Osteocyte (in vitro differentiated cells): ENCODE data around the gene C6orf120. TPM values are rescaled to one million over a fixed set of nuclear protein-coding genes. Genes with fewer than 3 reads are reported as not detected.

ENCODE experiments used
- DNase-seq: peaks from one replicate; pipeline ENCODE4 v3.0.0; 2021; ENCODE audit warnings: mixed read lengths; ENCODE audit not compliant: unreplicated experiment; ENCODE audit errors: extremely low spot score
- H3K27ac Mint-ChIP-seq: one replicate; pipeline ENCODE4 v1.8.0; 2021; ENCODE audit warnings: mild to moderate bottlenecking, mixed read lengths; ENCODE audit not compliant: unreplicated experiment
- H3K27me3 Mint-ChIP-seq: one replicate; pipeline ENCODE4 v1.8.0; 2021; ENCODE audit warnings: mixed read lengths; ENCODE audit not compliant: unreplicated experiment
- H3K36me3 Mint-ChIP-seq: one replicate; pipeline ENCODE4 v1.8.0; 2021; ENCODE audit warnings: mixed read lengths; ENCODE audit not compliant: unreplicated experiment
- H3K4me1 Mint-ChIP-seq: one replicate; pipeline ENCODE4 v1.8.0; 2021; ENCODE audit warnings: mixed read lengths; ENCODE audit not compliant: unreplicated experiment
- H3K4me3 Mint-ChIP-seq: one replicate; pipeline ENCODE4 v1.8.0; 2021; ENCODE audit warnings: mild to moderate bottlenecking, moderate library complexity, mixed read lengths; ENCODE audit not compliant: unreplicated experiment
- H3K9me3 Mint-ChIP-seq: one replicate; pipeline ENCODE4 v1.8.0; 2021; ENCODE audit warnings: mixed read lengths; ENCODE audit not compliant: unreplicated experiment
- total RNA-seq: library from RNA; stranded (reverse); gene quantifications from 2 replicates; pipeline ENCODE4 v1.2.1, GENCODE V29; 2021
- TF ChIP-seq, protein P1 (sequence below): fragments of 200-600 bp; sonication (generic); IDR thresholded peaks from 2 replicates; pipeline ENCODE4 v1.5.0; 2021; ENCODE audit warnings: antibody characterized with exemption, mild to moderate bottlenecking, moderate library complexity

The C6orf120 gene
- total RNA-seq, 1 donor from 2014 or later: 33.1 TPM

DNA sequence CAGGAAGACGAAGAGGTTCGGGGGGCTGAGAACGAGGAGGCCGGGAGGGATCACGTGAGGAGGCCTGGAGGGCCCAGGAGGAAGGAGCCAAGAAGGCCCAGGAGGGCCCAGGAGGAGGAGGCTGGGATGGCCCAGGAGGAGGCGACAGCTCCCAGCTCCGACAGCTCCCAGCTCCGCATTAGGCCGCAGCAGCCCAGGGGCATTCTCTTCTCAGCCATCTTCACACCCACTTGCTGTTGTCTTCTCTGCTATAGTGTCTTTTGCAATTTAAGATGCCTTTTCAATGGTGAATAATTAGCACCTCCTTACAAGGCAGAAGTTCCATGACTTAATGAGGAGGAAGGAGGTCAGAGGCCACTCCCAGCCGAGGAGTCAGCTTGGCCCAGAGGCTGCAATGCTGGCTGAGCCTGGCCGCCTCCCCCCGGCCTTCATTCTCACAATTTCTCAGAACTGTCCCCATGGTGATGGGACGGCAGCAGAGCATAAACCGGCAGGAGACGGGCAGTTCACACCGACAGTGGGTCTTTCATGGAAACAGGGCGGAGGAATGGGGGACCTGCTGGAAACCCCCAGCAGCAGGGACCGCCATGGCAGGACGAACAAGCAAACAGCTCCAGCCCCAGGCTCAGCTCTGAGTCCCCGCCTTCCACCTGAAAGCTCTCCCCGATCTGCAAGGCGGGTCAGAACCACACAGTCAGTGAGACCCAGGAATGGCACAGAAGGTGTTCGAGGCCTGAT is 45.2 kb upstream of the C6orf120 start:
- no peak overlapping the region for H3K4me3 Mint-ChIP-seq
- no peaks in the 10 kb centered on the region for H3K27me3 Mint-ChIP-seq
- peaks cover 7% of the 10 kb centered on the region for H3K4me1 Mint-ChIP-seq
- peak; percentile 82 for DNase-seq
- H3K27ac Mint-ChIP-seq: no peak overlapping the region
- TF ChIP-seq, protein P1, sequence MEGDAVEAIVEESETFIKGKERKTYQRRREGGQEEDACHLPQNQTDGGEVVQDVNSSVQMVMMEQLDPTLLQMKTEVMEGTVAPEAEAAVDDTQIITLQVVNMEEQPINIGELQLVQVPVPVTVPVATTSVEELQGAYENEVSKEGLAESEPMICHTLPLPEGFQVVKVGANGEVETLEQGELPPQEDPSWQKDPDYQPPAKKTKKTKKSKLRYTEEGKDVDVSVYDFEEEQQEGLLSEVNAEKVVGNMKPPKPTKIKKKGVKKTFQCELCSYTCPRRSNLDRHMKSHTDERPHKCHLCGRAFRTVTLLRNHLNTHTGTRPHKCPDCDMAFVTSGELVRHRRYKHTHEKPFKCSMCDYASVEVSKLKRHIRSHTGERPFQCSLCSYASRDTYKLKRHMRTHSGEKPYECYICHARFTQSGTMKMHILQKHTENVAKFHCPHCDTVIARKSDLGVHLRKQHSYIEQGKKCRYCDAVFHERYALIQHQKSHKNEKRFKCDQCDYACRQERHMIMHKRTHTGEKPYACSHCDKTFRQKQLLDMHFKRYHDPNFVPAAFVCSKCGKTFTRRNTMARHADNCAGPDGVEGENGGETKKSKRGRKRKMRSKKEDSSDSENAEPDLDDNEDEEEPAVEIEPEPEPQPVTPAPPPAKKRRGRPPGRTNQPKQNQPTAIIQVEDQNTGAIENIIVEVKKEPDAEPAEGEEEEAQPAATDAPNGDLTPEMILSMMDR: no peak
- peaks cover 11% of the 10 kb centered on the region for H3K36me3 Mint-ChIP-seq
- no peaks in the 10 kb centered on the region for H3K9me3 Mint-ChIP-seq

DNA sequence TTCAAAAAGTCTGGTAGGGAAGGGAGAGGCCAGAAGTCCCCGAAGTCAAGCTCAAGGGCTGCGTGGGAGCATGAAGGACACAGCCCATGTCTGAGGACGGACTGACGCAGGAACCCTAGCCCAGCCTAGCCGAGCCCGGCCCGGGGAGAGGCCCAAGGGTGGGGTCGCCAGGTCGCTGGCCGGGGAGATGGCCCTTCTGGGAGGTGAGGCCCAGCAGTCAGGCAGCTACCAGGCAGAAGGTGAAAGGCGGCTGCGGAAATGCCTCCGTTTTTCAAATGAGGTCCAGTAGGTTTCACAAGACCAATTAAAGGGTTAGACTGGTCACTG is 44.7 kb upstream of the C6orf120 start:
- peak; percentile 83 for DNase-seq
- H3K27ac Mint-ChIP-seq: no peak overlapping the region
- H3K4me1 Mint-ChIP-seq: peaks cover 7% of the 10 kb centered on the region
- no peak overlapping the region for H3K4me3 Mint-ChIP-seq
- H3K9me3 Mint-ChIP-seq: no peaks in the 10 kb centered on the region
- TF ChIP-seq, protein P1: no peak
- H3K27me3 Mint-ChIP-seq: no peaks in the 10 kb centered on the region
- peaks cover 13% of the 10 kb centered on the region for H3K36me3 Mint-ChIP-seq

DNA sequence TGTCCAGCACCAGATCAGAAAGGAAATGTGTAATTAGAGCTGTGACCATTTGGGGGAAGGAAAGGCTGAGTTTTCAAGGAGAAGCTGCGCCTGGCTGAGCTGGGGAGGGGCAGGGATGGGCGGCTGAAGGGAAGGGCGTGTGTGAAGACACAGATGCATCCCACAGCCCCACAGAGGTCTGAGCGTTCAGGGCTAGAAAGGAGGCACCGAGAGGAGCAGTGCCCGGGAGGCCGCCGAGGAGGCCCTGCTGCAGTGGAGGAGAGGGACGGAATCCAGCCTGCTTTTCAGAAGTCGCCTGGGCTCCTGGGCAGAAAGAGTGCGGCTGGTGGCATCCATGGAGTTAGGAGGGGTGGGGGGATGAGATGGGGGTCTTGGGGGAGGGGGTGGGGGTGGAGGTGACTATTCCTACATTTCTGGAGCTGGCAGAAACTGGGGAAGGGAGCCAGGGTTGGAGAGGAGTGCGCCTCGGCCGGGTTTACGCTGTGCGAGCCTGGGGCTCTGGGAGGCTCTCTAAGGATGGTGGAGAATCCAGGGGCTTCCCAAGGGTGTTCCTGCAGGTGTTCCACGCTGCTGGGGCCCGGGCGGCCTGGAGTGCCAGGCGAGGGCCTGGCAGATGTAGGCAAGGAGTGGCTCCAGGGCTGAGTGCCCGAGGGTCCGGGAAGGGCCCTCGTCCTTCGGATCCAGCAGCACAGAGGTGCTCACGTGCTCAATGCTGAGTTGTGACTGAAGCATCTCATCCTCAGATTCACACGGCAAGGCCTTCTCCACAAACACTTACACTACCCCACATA is 41.9 kb upstream of the C6orf120 start:
- Mint-ChIP-seq H3K4me1 (peaks cover 6% of the 10 kb centered on the region), H3K4me3 (no peak overlapping the region), H3K9me3 (no peaks in the 10 kb centered on the region), H3K27ac (no peak overlapping the region), H3K36me3 (peaks cover 28% of the 10 kb centered on the region), H3K27me3 (no peaks in the 10 kb centered on the region)
- DNase-seq: peak; percentile 82
- TF ChIP-seq, protein P1: no peak

DNA sequence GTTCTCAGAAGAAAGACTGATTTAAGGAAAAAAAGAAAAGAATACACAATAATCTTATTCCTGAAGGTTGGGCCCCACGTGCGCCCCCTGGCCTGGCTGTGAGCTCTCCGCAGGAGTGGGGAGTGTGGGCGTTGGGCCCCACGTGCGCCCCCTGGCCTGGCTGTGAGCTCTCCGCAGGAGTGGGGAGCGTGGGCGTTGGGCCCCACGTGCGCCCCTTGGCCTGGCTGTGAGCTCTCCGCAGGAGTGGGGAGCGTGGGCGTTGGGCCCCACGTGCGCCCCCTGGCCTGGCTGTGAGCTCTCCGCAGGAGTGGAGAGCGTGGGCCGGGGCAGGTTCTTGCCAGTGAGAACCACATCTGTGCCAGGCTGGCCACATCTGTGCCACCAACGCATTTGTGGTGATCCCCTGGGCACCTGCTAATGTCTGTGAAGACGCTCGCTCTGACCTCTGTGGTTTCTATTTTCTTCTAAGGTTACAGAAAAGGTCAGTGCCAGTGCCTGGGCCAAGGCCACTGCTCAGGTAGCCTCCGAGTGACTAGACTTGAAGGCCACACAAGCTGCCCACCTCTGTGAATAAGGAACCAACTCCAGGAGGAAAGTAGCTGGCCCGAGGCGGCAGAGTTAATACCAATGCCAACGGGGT is 41.1 kb upstream of the C6orf120 start:
- no peaks in the 10 kb centered on the region for H3K9me3 Mint-ChIP-seq
- no peak overlapping the region for H3K4me3 Mint-ChIP-seq
- no peaks in the 10 kb centered on the region for H3K27me3 Mint-ChIP-seq
- H3K27ac Mint-ChIP-seq: no peak overlapping the region
- H3K36me3 Mint-ChIP-seq: peaks cover 28% of the 10 kb centered on the region
- TF ChIP-seq, protein P1: no peak
- no peaks in the 10 kb centered on the region for H3K4me1 Mint-ChIP-seq
- peak; percentile 86 for DNase-seq

DNA sequence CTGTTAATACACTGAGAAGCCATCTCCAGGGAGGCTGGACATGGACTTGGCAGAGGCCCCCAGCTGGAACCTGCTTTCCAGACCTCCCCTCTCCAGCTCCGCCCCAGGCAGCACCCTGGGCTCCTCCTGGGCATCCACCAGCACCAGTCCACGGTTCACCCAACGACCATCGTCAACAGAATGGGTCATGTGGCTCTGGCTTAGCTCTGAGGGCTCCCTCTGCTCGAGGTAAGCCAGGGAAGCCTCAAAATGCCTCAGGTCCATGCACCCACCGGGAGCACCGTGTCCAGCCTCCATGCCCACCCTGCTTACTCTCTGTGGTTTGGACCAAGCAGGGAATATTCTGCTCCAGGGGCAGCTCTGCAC is 40.6 kb upstream of the C6orf120 start:
- TF ChIP-seq, protein P1: no peak
- Mint-ChIP-seq H3K9me3 (no peaks in the 10 kb centered on the region), H3K27me3 (no peaks in the 10 kb centered on the region), H3K4me1 (no peaks in the 10 kb centered on the region), H3K4me3 (no peak overlapping the region), H3K36me3 (peaks cover 28% of the 10 kb centered on the region), H3K27ac (no peak overlapping the region)
- DNase-seq: peak; percentile 79
